GM12891 (cell line): ENCODE data around the gene SPR.

Source experiments
- DNase-seq: peaks from one replicate; pipeline ENCODE4 v3.0.0; 2011; ENCODE audit warnings: low spot score; ENCODE audit not compliant: insufficient read length
- FAIRE-seq: peaks from 2 replicates; lab custom pipeline; 2011; peaks lifted over from hg19 to GRCh38; lab: Jason Lieb, UNC
- PAX5 ChIP-seq: IDR thresholded peaks from 2 replicates; pipeline ENCODE4 v1.6.1; 2011; ENCODE audit warnings: low read length, moderate library complexity, mild to moderate bottlenecking; ENCODE audit not compliant: insufficient read depth, severe bottlenecking
- POLR2A ChIP-seq: IDR thresholded peaks from 2 replicates; pipeline ENCODE4 v1.6.1; 2011; ENCODE audit warnings: low read depth, low read length, control low read depth
- POLR2AphosphoS5 ChIP-seq: IDR thresholded peaks from 2 replicates; pipeline ENCODE4 v1.6.1; 2011; ENCODE audit warnings: low read depth, low read length, control low read depth
- POU2F2 ChIP-seq: IDR thresholded peaks from 2 replicates; pipeline ENCODE4 v1.6.1; 2011; ENCODE audit warnings: low read depth, mild to moderate bottlenecking, control low read depth, low read length, moderate library complexity
- SPI1 ChIP-seq: IDR thresholded peaks from 2 replicates; pipeline ENCODE4 v1.6.1; 2011; ENCODE audit warnings: low read depth, low read length, control low read depth
- TAF1 ChIP-seq: IDR thresholded peaks from 2 replicates; pipeline ENCODE4 v1.6.1; 2011; ENCODE audit warnings: low read depth, low read length, control low read depth

The SPR gene

GRCh38 chr2:72914589-72915319 lies 27.5 kb downstream of the SPR start:
- no peak for FAIRE-seq
- TF ChIP-seq TAF1, result no peak
- TF ChIP-seq PAX5, result no peak
- TF ChIP-seq POU2F2, result no peak
- no peak for TF ChIP-seq SPI1
- TF ChIP-seq POLR2A, result no peak
- TF ChIP-seq POLR2AphosphoS5, result no peak
- DNase-seq, result no peak

GRCh38 chr2:72915320-72915906 lies 28.2 kb downstream of the SPR start:
- TF ChIP-seq POLR2AphosphoS5 (no peak), POLR2A (no peak), TAF1 (no peak), SPI1 (no peak), POU2F2 (no peak), PAX5 (no peak)
- no peak for FAIRE-seq
- DNase-seq, result no peak

- no peak for TF ChIP-seq POLR2AphosphoS5
- no peak for TF ChIP-seq POU2F2
- TF ChIP-seq POLR2A, result no peak
- TF ChIP-seq SPI1, result no peak
- no peak for TF ChIP-seq TAF1
- no peak for TF ChIP-seq PAX5
- no peak for FAIRE-seq
- no peak for DNase-seq
These were observed 28.9 kb downstream of the SPR start for GRCh38 chr2:72915907-72916742.

- FAIRE-seq (no peak), DNase-seq (no peak)
- TF ChIP-seq TAF1 (no peak), PAX5 (no peak), POLR2A (no peak), POU2F2 (no peak), SPI1 (no peak), POLR2AphosphoS5 (no peak)
These were observed 29.5 kb downstream of the SPR start for GRCh38 chr2:72916743-72917137.

- DNase-seq (no peak), FAIRE-seq (no peak)
- TF ChIP-seq SPI1, result no peak
- TF ChIP-seq POU2F2, result no peak
- TF ChIP-seq PAX5, result no peak
- no peak for TF ChIP-seq POLR2A
- TF ChIP-seq POLR2AphosphoS5, result no peak
- TF ChIP-seq TAF1, result no peak
These were observed 30.1 kb downstream of the SPR start, which contains the start of gene EMX1 for GRCh38 chr2:72917138-72917876. Gene EMX1 (plus strand): TSS chr2:72917519. CDS start chr2:72917853, 334 bp downstream.

- TF ChIP-seq POLR2AphosphoS5 (no peak), PAX5 (no peak), POLR2A (no peak), POU2F2 (no peak), TAF1 (no peak), SPI1 (no peak)
- DNase-seq (no peak), FAIRE-seq (no peak)
These were observed 30.8 kb downstream of the SPR start for GRCh38 chr2:72917877-72918553.

GRCh38 chr2:72919414-72920317 lies 32.5 kb downstream of the SPR start:
- FAIRE-seq, result no peak
- TF ChIP-seq SPI1, result no peak
- no peak for TF ChIP-seq POLR2A
- no peak for TF ChIP-seq POLR2AphosphoS5
- no peak for TF ChIP-seq PAX5
- no peak for TF ChIP-seq POU2F2
- TF ChIP-seq TAF1, result no peak
- DNase-seq, result no peak
